Measurements from ENCODE around the gene SPTBN1.

DNA sequence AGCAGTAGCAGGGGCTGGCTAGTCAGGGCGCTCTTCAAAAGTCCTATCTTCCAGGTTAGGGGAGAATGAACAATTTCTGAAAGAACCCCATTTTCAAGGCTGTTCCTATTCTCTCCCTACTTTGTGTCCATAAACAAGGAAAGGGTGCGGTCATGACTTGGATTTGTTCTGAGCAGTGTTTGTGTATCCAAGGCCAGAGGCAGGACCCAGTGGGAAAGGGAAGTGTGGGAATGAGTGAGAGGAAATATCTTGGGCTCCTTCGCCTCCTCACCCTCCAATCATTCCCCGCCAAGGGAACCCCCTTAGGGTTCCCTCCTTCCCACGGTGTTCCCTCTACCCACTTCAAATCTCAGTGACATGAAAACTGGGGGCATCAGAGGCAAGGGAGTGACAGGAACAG lies 25.5 kb upstream of the SPTBN1 start:
- TF ChIP-seq, protein P1, sequence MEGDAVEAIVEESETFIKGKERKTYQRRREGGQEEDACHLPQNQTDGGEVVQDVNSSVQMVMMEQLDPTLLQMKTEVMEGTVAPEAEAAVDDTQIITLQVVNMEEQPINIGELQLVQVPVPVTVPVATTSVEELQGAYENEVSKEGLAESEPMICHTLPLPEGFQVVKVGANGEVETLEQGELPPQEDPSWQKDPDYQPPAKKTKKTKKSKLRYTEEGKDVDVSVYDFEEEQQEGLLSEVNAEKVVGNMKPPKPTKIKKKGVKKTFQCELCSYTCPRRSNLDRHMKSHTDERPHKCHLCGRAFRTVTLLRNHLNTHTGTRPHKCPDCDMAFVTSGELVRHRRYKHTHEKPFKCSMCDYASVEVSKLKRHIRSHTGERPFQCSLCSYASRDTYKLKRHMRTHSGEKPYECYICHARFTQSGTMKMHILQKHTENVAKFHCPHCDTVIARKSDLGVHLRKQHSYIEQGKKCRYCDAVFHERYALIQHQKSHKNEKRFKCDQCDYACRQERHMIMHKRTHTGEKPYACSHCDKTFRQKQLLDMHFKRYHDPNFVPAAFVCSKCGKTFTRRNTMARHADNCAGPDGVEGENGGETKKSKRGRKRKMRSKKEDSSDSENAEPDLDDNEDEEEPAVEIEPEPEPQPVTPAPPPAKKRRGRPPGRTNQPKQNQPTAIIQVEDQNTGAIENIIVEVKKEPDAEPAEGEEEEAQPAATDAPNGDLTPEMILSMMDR (IDR thresholded peaks at IDR 0.05), result no peak
- TF ChIP-seq POLR2A (IDR thresholded peaks at IDR 0.05), result no peak
